ENCODE results near the gene FOXO3.

FOXO3 gene

DNA sequence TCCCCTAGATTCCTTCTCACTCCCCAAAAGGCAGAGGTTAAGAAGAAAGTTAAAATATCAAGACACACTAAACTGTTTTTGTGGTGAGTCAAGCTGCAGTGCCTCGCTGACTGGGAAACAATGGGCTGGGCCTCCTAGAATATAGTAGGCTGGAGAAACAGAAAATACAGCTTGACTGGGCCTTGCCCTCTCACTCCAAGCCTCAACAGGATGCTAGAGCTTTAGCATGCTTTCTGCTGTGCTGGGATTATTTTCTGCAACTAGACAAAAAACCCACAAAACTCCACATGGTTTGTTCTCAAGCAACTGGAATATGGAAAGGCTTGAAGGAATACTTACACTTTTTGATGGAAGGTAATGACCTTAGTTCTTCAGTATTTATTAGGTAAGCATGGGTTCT is 27.9 kb downstream of the FOXO3 start:
- no peak overlapping the region for H3K4me3 ChIP-seq (ENCODE audit: low read depth, low read length)
- no peak for DNase-seq (ENCODE audit: low read depth)
- no peak for TF ChIP-seq CTCF (IDR thresholded peaks at IDR 0.05; ENCODE audit: control insufficient read depth, extremely low read depth, insufficient read depth)

GRCh38 chr6:108589244-108589791 is 28.6 kb downstream of the FOXO3 start:
- H3K4me3 ChIP-seq (ENCODE audit: low read depth, low read length), result no peak overlapping the region
- DNase-seq (ENCODE audit: low read depth), result peak; percentile 93
- TF ChIP-seq CTCF (IDR thresholded peaks at IDR 0.05; ENCODE audit: control insufficient read depth, extremely low read depth, insufficient read depth), result no peak

- no peak overlapping the region for H3K4me3 ChIP-seq (ENCODE audit: low read depth, low read length)
- DNase-seq (ENCODE audit: low read depth), result no peak
- TF ChIP-seq CTCF (IDR thresholded peaks at IDR 0.05; ENCODE audit: control insufficient read depth, extremely low read depth, insufficient read depth), result no peak
Observed at GRCh38 chr6:108591040-108591816, 30.5 kb downstream of the FOXO3 start.

GRCh38 chr6:108592371-108593337 is 31.9 kb downstream of the FOXO3 start:
- no peak for TF ChIP-seq CTCF (IDR thresholded peaks at IDR 0.05; ENCODE audit: control insufficient read depth, extremely low read depth, insufficient read depth)
- peak; percentile 66 for DNase-seq (ENCODE audit: low read depth)

DNA sequence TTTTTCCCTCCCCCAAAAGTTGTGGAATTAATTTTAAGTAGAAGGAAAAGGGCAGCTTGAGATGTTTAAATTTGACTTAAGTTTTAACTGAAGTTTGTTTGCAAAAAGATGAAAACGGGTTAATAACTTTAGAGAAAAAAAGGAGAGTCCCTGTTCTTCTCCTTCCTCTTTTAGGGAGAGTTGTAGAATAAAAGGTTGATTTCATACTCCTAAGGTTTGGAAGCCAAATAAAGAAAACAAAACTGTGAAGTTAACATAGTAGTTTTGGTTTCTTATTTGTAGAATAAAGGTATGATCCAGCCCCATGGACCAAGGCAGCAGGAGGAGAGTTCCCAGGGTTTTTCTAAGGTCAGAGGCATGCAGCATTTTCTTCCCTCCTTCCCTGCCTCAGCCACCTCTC is 33.4 kb downstream of the FOXO3 start:
- no peak overlapping the region for H3K4me3 ChIP-seq (ENCODE audit: low read depth, low read length)
- no peak for DNase-seq (ENCODE audit: low read depth)
- TF ChIP-seq CTCF (IDR thresholded peaks at IDR 0.05; ENCODE audit: control insufficient read depth, extremely low read depth, insufficient read depth), result no peak

More at GRCh38 chr6:108592371-108593337, 31.9 kb downstream of the FOXO3 start:
- H3K4me3 ChIP-seq (ENCODE audit: low read depth, low read length), result no peak overlapping the region

DNA sequence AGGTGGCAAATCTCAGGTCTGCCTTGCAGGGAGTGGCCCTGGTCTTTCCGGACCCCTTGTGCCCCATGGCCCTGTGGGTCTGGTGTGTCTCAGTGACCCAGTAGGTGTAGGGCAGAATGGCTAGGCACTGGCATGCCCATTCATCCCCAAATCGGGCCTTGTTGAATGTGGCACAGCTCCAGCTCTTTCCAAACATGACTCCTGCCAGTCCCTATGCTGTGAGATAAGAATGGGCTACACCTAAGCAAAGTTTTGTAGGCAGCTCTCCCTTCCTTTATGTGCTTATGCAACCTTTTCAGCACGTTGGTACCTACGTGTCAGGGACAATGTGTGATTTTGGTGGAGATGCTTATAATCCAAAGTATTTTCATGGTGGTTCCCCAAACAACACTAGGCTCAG is 33.9 kb downstream of the FOXO3 start:
- DNase-seq (ENCODE audit: low read depth), result peak; percentile 75
- no peak overlapping the region for H3K4me3 ChIP-seq (ENCODE audit: low read depth, low read length)
- TF ChIP-seq CTCF (IDR thresholded peaks at IDR 0.05; ENCODE audit: control insufficient read depth, extremely low read depth, insufficient read depth), result no peak

Data from LNCaP clone FGC (cell line).